GM10266 (cell line): ENCODE results near the gene WASF2.

ENCODE experiments used
- DNase-seq: peaks from one replicate; pipeline ENCODE4 v3.0.0; 2012; ENCODE audit errors: extremely low spot score
- TF ChIP-seq, protein P1 (sequence below): IDR thresholded peaks from 2 replicates; pipeline ENCODE4 v1.5.1; 2012; ENCODE audit warnings: mild to moderate bottlenecking, low read depth; ENCODE audit not compliant: control insufficient read depth, insufficient read depth; ENCODE audit errors: missing control alignments

WASF2 gene

DNA sequence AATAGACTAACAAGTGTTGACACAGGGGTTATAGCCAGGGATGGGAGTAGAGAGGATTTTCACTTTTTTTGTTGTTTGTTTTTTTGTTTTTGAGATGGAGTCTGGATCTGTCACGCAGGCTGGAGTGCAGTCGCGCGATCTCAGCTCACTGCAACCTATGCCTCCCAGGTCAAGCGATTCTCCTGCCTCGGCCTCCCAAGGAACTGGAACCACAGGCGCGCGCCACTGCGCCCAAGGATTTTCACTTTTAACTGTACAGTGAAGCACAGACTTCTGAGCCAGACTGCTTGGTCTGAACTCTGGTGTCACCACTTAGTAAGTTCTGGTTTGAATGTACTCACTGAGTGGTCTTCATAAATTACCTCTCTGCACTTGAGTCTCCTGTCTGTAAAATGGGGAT, 40.2 kb upstream of the WASF2 start:
- TF ChIP-seq, protein P1, sequence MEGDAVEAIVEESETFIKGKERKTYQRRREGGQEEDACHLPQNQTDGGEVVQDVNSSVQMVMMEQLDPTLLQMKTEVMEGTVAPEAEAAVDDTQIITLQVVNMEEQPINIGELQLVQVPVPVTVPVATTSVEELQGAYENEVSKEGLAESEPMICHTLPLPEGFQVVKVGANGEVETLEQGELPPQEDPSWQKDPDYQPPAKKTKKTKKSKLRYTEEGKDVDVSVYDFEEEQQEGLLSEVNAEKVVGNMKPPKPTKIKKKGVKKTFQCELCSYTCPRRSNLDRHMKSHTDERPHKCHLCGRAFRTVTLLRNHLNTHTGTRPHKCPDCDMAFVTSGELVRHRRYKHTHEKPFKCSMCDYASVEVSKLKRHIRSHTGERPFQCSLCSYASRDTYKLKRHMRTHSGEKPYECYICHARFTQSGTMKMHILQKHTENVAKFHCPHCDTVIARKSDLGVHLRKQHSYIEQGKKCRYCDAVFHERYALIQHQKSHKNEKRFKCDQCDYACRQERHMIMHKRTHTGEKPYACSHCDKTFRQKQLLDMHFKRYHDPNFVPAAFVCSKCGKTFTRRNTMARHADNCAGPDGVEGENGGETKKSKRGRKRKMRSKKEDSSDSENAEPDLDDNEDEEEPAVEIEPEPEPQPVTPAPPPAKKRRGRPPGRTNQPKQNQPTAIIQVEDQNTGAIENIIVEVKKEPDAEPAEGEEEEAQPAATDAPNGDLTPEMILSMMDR = no peak
- no peak for DNase-seq

DNA sequence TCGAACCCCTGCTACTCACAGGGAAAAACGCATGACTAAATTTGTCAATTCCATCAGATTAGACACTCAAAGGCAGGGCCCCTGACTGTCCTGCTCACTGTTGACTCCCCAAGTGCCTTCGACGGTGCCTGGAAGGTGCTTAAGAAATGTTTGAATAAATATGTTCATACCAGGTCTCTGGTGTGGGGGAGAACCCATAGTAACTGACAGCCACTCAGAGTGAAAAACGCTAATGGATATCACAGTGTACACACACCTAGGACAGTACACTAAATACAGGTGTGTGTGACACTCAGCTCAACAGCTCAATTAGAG, 39.7 kb upstream of the WASF2 start:
- TF ChIP-seq, protein P1 = no peak
- DNase-seq = no peak

- no peak for DNase-seq
- TF ChIP-seq, protein P1 = no peak
Observed at GRCh38 chr1:27528818-27529703, 39.1 kb upstream of the WASF2 start.

DNA sequence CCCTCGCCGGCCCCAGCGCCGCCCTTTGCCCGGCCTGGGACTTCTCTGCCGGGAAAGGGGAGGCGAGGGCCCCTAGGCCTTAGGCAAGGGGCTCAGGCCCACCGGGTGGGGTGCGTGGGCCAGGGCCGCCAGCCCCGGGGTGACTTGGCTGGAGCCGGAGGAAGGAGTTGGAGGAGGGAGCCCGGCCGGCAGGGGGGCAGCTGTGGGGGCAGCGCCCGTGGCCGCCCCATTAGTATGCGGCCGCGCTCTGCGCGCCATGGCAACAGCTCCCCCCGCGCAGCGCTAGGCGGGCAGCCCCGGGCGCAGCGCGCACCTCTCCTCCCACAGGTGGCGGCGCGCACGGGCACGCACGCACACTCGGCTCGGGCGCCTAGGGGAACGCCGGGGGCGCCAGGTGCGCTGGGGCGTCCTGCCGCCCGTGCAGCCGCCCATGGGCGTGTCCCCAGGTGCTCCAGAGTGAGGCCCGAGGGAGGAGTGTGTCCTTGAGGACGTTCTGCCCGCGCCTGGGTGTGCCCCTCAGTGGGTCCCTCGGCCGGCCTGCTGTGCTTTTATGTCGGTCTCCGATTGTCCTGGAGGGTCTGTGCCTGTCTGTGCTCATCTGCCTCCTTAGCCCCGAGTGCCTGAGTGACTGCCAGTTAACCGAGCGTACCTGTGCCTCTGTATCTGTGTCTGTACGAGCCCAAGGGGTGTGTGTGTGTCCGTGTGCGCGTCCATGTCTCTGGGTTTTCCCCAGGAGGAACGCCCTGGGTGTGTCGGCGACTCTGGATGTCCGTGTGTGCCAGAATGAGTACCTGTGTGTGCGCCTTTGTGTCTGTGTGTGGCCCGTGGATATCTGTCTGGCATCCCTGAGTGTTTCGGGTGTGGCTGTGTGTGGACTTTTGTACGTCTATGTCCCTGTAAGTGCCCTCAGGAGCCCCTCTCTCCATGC, 38.2 kb upstream of the WASF2 start:
- DNase-seq = peak; percentile 65
- TF ChIP-seq, protein P1 = no peak

DNA sequence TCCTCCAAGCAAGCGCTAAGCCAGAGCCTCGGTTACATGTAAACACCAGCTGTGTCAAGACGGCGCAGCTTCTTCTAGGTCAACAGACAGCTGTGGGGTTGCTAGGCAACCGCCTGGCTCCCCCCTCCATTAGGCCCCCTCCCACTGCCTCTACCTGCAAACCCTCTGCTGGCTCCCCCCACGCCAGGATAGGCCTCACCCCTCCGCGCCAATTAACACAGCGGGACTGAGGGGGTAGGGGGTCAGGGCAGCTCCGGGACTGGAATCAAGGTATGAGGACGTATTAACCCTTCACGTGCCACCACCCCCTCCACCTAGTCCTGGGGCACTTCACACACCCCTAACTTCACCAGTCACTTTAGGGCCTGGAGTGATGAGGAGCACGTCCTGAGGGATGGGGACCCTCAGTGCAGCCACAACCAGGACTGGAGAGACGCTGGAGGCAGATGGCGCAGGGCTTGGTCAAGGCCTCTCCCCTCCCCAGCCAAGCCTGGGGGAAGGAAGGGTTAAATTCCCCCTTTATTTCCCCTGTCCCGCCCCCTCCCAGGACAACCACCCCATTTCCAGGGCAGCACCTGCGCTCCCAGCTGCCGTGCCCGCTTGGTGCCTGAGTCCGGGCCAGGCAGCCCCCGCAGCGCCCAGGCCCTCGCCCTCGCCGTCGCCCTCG, 37.4 kb upstream of the WASF2 start:
- DNase-seq = peak; percentile 60
- TF ChIP-seq, protein P1 = no peak

DNA sequence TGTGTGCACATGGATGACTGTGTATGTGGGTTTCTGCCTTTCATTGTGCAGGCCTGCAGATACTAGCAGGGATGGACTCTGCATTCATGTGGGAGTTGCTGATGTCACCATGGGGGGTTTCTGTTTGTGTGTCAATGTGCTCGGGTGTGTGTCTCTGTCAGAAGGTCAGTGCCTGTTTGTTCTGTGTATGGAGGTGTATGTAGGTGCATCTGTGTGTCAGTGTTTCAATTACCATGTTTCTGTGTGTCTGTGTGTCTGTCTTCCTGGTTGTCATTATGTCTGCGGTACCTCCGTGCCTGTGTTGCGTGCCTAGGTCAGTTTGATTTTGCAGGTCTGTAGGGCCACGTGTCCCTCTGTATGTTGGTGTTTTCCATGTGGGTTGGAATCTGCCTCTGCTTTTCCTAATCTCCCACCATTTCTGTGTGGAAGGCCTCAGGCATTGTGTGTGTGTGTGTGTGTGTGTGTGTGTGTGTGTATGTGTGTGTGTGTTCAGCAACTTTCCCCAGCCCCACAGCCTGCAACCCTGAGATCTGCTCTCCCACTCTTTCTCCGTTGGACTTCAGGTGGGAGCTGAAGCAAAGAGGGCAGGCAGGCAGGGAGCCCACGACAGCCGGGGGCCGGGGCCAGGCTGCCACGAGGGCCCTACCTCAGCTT, 36.7 kb upstream of the WASF2 start:
- DNase-seq = peak; percentile 74
- TF ChIP-seq, protein P1 = no peak
